Hypothalamus (tissue), 51 donors: Measurements from ENCODE around the gene OR5AU1.
"Not testable (repeated sequence)": the region's sequence is repeated elsewhere in the genome, so short reads cannot be mapped to it uniquely, and the experiment has no call there.

Source experiments
- DNase-seq, 51 donors: peaks; one replicate each; lab custom pipeline; 2025; lab: John Stamatoyannopoulos, UW

Gene OR5AU1

GRCh38 chr14:21182166-21182565 is 26.3 kb upstream of the OR5AU1 start:
- no peak for DNase-seq

GRCh38 chr14:21171128-21171527 is 15.3 kb upstream of the OR5AU1 start:
- DNase-seq: no peak

GRCh38 chr14:21169573-21169972 is 13.7 kb upstream of the OR5AU1 start:
- DNase-seq: no peak

- no peak for DNase-seq
Measured at GRCh38 chr14:21168055-21168454, 12.2 kb upstream of the OR5AU1 start.

GRCh38 chr14:21165670-21166069 is 9.8 kb upstream of the OR5AU1 start:
- not testable (repeated sequence) for DNase-seq

GRCh38 chr14:21165002-21165605 is 9.2 kb upstream of the OR5AU1 start:
- not testable (repeated sequence) for DNase-seq

GRCh38 chr14:21163871-21164291 is 8.0 kb upstream of the OR5AU1 start:
- no peak for DNase-seq

GRCh38 chr14:21162081-21162480 is 6.2 kb upstream of the OR5AU1 start:
- DNase-seq: no peak

GRCh38 chr14:21160061-21160610 is 4.3 kb upstream of the OR5AU1 start:
- no peak for DNase-seq

GRCh38 chr14:21158175-21158574 is 2.3 kb upstream of the OR5AU1 start:
- not testable (repeated sequence) for DNase-seq

GRCh38 chr14:21149641-21150367 is 6.1 kb downstream of the OR5AU1 start:
- DNase-seq: no peak

GRCh38 chr14:21145437-21145836 is 10.4 kb downstream of the OR5AU1 start:
- no peak for DNase-seq

- DNase-seq: no peak
Measured at GRCh38 chr14:21142357-21142756, 13.5 kb downstream of the OR5AU1 start.

- no peak for DNase-seq
Measured at GRCh38 chr14:21136024-21136423, 19.8 kb downstream of the OR5AU1 start.

GRCh38 chr14:21133901-21134300 is 22.0 kb downstream of the OR5AU1 start:
- DNase-seq: no peak

GRCh38 chr14:21123429-21123828 is 32.4 kb downstream of the OR5AU1 start:
- DNase-seq: no peak

- no peak for DNase-seq
Measured at GRCh38 chr14:21121122-21121521, 34.7 kb downstream of the OR5AU1 start.

GRCh38 chr14:21120686-21121085 is 35.2 kb downstream of the OR5AU1 start:
- DNase-seq: no peak

- no peak for DNase-seq
Measured at GRCh38 chr14:21118933-21119332, 36.9 kb downstream of the OR5AU1 start.

- DNase-seq: no peak
Measured at GRCh38 chr14:21113369-21113768, 42.5 kb downstream of the OR5AU1 start.

- DNase-seq: no peak
Measured at GRCh38 chr14:21112255-21112654, 43.6 kb downstream of the OR5AU1 start.
